Tibial nerve (tissue), 3 donors: ENCODE measurements around the gene LAMC2.

Source experiments
- POLR2A ChIP-seq, 2 donors: fragments of 450-650 bp; IDR thresholded peaks; one replicate each; pipeline ENCODE4 v1.6.1; 2017; ENCODE audit warnings: antibody characterized with exemption in 2 of 2, mild to moderate bottlenecking in 2 of 2, moderate library complexity in 2 of 2
- TF ChIP-seq, protein P1 (sequence below), 5 experiments: fragments of 200-600 bp in 3 of 5; fragments of 450-650 bp in 2 of 5; sonication (generic) in 3 of 5; IDR thresholded peaks; one replicate each; pipeline ENCODE4 v1.5.1; 2016 to 2019; ENCODE audit warnings: antibody characterized with exemption in 5 of 5, mild to moderate bottlenecking in 3 of 5, moderate library complexity in 2 of 5

DNA sequence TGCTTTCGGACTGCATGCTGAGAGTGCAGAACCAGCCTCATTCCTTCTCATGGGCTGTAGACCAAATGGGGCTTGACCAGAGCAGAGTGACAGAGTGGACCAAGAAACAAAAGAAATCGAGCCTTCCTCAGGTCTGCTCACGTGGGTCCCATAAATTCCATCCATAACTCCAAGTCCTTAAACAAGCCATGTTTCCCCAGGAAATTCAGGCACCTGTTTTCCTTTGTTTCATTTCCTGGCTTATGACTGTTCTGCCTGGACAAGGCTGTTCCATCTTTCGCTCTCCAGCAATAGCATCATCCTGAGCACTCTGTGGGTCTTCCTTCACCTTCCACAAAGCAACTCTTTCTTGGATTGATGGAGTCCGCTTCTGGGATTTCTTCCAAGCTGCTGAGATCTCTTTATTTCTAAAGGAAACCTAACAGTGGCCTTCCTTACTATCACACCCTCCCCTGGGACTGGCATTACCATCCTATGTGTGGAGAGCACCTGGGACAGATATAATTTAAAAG, 63.9 kb downstream of the LAMC2 start:
- TF ChIP-seq, protein P1, sequence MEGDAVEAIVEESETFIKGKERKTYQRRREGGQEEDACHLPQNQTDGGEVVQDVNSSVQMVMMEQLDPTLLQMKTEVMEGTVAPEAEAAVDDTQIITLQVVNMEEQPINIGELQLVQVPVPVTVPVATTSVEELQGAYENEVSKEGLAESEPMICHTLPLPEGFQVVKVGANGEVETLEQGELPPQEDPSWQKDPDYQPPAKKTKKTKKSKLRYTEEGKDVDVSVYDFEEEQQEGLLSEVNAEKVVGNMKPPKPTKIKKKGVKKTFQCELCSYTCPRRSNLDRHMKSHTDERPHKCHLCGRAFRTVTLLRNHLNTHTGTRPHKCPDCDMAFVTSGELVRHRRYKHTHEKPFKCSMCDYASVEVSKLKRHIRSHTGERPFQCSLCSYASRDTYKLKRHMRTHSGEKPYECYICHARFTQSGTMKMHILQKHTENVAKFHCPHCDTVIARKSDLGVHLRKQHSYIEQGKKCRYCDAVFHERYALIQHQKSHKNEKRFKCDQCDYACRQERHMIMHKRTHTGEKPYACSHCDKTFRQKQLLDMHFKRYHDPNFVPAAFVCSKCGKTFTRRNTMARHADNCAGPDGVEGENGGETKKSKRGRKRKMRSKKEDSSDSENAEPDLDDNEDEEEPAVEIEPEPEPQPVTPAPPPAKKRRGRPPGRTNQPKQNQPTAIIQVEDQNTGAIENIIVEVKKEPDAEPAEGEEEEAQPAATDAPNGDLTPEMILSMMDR (IDR thresholded peaks at IDR 0.05): no peak
- TF ChIP-seq POLR2A (IDR thresholded peaks at IDR 0.05): no peak
